DMS 273 (cell line): ENCODE measurements around the gene BOLA2B.
A peak's percentile ranks its signal among the peaks of the same experiment; 100 is the strongest.
"Not testable (repeated sequence)": the region's sequence is repeated elsewhere in the genome, so short reads cannot be mapped to it uniquely, and the experiment has no call there.

Experiments used
- DNase-seq: peaks from one replicate; lab custom pipeline; 2025; ENCODE audit not compliant: unreplicated experiment; lab: John Stamatoyannopoulos, UW

Gene BOLA2B

GRCh38 chr16:30184891-30185682 is 8.4 kb downstream of the BOLA2B start:
- no peak for DNase-seq

GRCh38 chr16:30184096-30184890 is 9.2 kb downstream of the BOLA2B start:
- no peak for DNase-seq

- DNase-seq, result peak; percentile 89
These were observed 10.0 kb downstream of the BOLA2B start, which contains the start of gene CORO1A for GRCh38 chr16:30183233-30184095. CORO1A (plus strand) TSS chr16:30183602; CDS start chr16:30185210, 1,608 bp downstream.

GRCh38 chr16:30180741-30181140 is 12.7 kb downstream of the BOLA2B start:
- no peak for DNase-seq

- DNase-seq, result no peak
These were observed 13.5 kb downstream of the BOLA2B start for GRCh38 chr16:30179931-30180330.

- no peak for DNase-seq
These were observed 14.3 kb downstream of the BOLA2B start for GRCh38 chr16:30179195-30179594.

GRCh38 chr16:30176876-30177275 is 16.6 kb downstream of the BOLA2B start:
- not testable (repeated sequence) for DNase-seq

GRCh38 chr16:30173054-30173453 is 20.4 kb downstream of the BOLA2B start:
- no peak for DNase-seq

GRCh38 chr16:30170145-30170544 is 23.3 kb downstream of the BOLA2B start:
- DNase-seq, result not testable (repeated sequence)

- DNase-seq, result not testable (repeated sequence)
These were observed 24.1 kb downstream of the BOLA2B start for GRCh38 chr16:30169416-30169815.

- DNase-seq, result not testable (repeated sequence)
These were observed 24.7 kb downstream of the BOLA2B start for GRCh38 chr16:30168746-30169145.

- no peak for DNase-seq
These were observed 27.1 kb downstream of the BOLA2B start for GRCh38 chr16:30166202-30166902.

- no peak for DNase-seq
These were observed 29.9 kb downstream of the BOLA2B start for GRCh38 chr16:30163538-30163937.

GRCh38 chr16:30157214-30157613 is 36.3 kb downstream of the BOLA2B start:
- no peak for DNase-seq

GRCh38 chr16:30155188-30155587 is 38.3 kb downstream of the BOLA2B start:
- DNase-seq, result no peak

- no peak for DNase-seq
These were observed 40.9 kb downstream of the BOLA2B start for GRCh38 chr16:30152517-30152916.

- DNase-seq, result no peak
These were observed 42.4 kb downstream of the BOLA2B start for GRCh38 chr16:30151091-30151490.

GRCh38 chr16:30149250-30149930 is 44.1 kb downstream of the BOLA2B start:
- DNase-seq, result no peak

GRCh38 chr16:30147843-30148510 is 45.5 kb downstream of the BOLA2B start:
- DNase-seq, result no peak
